ENCODE data around the gene AHI1. TPM values are rescaled to one million over a fixed set of nuclear protein-coding genes. Genes with fewer than 3 reads are reported as not detected.

The AHI1 gene
- total RNA-seq, 4 donors from 2014 or later: 17.3 to 50.4 (median 24.5) TPM

GRCh38 chr6:135451617-135452190, 45.8 kb downstream of the AHI1 start:
- TF ChIP-seq CTCF (IDR thresholded peaks at IDR 0.05; ENCODE audit: low read depth): no peak

GRCh38 chr6:135449246-135449645, 48.3 kb downstream of the AHI1 start:
- no peak for TF ChIP-seq CTCF (IDR thresholded peaks at IDR 0.05; ENCODE audit: low read depth)

GRCh38 chr6:135440087-135440792, 57.3 kb downstream of the AHI1 start:
- TF ChIP-seq CTCF (IDR thresholded peaks at IDR 0.05; ENCODE audit: low read depth): no peak

- TF ChIP-seq CTCF (IDR thresholded peaks at IDR 0.05; ENCODE audit: low read depth): no peak
These were observed 58.0 kb downstream of the AHI1 start for GRCh38 chr6:135439549-135439948.

GRCh38 chr6:135438907-135439535, 58.5 kb downstream of the AHI1 start:
- TF ChIP-seq CTCF (IDR thresholded peaks at IDR 0.05; ENCODE audit: low read depth): no peak

- TF ChIP-seq CTCF (IDR thresholded peaks at IDR 0.05; ENCODE audit: low read depth): no peak
These were observed 62.5 kb downstream of the AHI1 start for GRCh38 chr6:135434991-135435390.

GRCh38 chr6:135434095-135434494, 63.4 kb downstream of the AHI1 start:
- no peak for TF ChIP-seq CTCF (IDR thresholded peaks at IDR 0.05; ENCODE audit: low read depth)
